ENCODE data around the gene POMGNT1.

DNA sequence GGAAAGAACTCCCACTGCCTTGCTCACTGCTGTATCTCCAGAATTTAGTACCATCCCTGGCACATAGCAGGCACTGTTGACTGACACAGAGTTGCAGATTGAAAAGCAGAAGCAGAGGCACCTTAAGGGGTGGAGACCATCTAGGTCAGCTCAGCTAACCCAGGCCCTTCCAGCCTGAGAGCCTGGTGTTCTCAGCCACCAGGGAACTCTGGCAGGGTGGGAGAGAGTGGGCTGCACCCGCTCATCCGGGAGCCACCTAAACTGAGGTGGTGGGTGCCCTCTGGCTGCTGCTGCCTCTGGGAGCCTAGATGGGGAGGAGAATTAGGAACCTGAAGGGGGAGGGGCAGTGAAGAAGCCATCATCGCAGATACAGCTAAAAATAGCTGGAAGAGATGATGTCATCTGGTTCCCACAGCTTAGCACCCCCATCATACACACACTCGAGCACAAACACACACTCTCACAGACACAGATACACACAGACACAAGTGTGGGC, 24.8 kb downstream of the POMGNT1 start:
- TF ChIP-seq, protein P1, sequence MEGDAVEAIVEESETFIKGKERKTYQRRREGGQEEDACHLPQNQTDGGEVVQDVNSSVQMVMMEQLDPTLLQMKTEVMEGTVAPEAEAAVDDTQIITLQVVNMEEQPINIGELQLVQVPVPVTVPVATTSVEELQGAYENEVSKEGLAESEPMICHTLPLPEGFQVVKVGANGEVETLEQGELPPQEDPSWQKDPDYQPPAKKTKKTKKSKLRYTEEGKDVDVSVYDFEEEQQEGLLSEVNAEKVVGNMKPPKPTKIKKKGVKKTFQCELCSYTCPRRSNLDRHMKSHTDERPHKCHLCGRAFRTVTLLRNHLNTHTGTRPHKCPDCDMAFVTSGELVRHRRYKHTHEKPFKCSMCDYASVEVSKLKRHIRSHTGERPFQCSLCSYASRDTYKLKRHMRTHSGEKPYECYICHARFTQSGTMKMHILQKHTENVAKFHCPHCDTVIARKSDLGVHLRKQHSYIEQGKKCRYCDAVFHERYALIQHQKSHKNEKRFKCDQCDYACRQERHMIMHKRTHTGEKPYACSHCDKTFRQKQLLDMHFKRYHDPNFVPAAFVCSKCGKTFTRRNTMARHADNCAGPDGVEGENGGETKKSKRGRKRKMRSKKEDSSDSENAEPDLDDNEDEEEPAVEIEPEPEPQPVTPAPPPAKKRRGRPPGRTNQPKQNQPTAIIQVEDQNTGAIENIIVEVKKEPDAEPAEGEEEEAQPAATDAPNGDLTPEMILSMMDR (IDR thresholded peaks at IDR 0.05): no peak
- TF ChIP-seq EP300 (IDR thresholded peaks at IDR 0.05) (no peak), POLR2A (IDR thresholded peaks at IDR 0.05) (no peak)
